Adipocyte (in vitro differentiated cells): ENCODE data around the gene HMGXB3.

ENCODE experiments used
- DNase-seq: peaks from one replicate; pipeline ENCODE4 v3.0.0-alpha.2; 2015; ENCODE audit warnings: low read depth
- H3K27me3 ChIP-seq: replicated peaks from 2 replicates; pipeline ENCODE4 v1.7.0; 2013; ENCODE audit warnings: mild to moderate bottlenecking, low read length, moderate library complexity; ENCODE audit not compliant: control insufficient read depth, insufficient read depth
- H3K36me3 ChIP-seq: 2 replicates; pipeline ENCODE4 v1.7.0; 2013; ENCODE audit warnings: low read length, mild to moderate bottlenecking, moderate library complexity; ENCODE audit not compliant: control insufficient read depth, insufficient read depth, severe bottlenecking
- H3K4me1 ChIP-seq: 2 replicates; pipeline ENCODE4 v1.7.0; 2013; ENCODE audit warnings: mild to moderate bottlenecking, low read length, moderate library complexity; ENCODE audit not compliant: control insufficient read depth, insufficient read depth
- H3K4me3 ChIP-seq: 2 replicates; pipeline ENCODE4 v1.7.0; 2013; ENCODE audit warnings: mild to moderate bottlenecking, low read length, moderate library complexity
- H3K9ac ChIP-seq: 2 replicates; pipeline ENCODE4 v1.7.0; 2013; ENCODE audit warnings: mild to moderate bottlenecking, low read length, moderate library complexity
- H3K9me3 ChIP-seq: 2 replicates; pipeline ENCODE4 v1.7.0; 2013; ENCODE audit warnings: mild to moderate bottlenecking, low read length, moderate library complexity; ENCODE audit not compliant: control insufficient read depth

Gene HMGXB3

GRCh38 chr5:150064681-150065220 lies 64.2 kb downstream of the HMGXB3 start:
- DNase-seq, result no peak
- Histone ChIP-seq H3K27me3 (no peaks in the 10 kb centered on the region), H3K4me3 (no peak overlapping the region), H3K36me3 (no peaks in the 10 kb centered on the region), H3K4me1 (peaks cover 25% of the 10 kb centered on the region), H3K9me3 (no peaks in the 10 kb centered on the region), H3K9ac (no peak overlapping the region)

- Histone ChIP-seq H3K36me3 (no peaks in the 10 kb centered on the region), H3K4me1 (peaks cover 25% of the 10 kb centered on the region), H3K9ac (peak overlapping the region; percentile 4), H3K9me3 (no peaks in the 10 kb centered on the region), H3K4me3 (no peak overlapping the region), H3K27me3 (no peaks in the 10 kb centered on the region)
- peak; percentile 30 for DNase-seq
Observed at GRCh38 chr5:150065346-150065745, 64.8 kb downstream of the HMGXB3 start.

GRCh38 chr5:150065886-150066285 lies 65.3 kb downstream of the HMGXB3 start:
- Histone ChIP-seq H3K36me3 (no peaks in the 10 kb centered on the region), H3K4me3 (no peak overlapping the region)
- no peak for DNase-seq

GRCh38 chr5:150066436-150066835 lies 65.9 kb downstream of the HMGXB3 start:
- no peak overlapping the region for H3K9ac ChIP-seq
- H3K36me3 ChIP-seq, result no peaks in the 10 kb centered on the region
- no peak for DNase-seq
- no peak overlapping the region for H3K4me3 ChIP-seq
- H3K4me1 ChIP-seq, result peaks cover 25% of the 10 kb centered on the region
- no peaks in the 10 kb centered on the region for H3K9me3 ChIP-seq
- H3K27me3 ChIP-seq, result no peaks in the 10 kb centered on the region

More at GRCh38 chr5:150065886-150066285, 65.3 kb downstream of the HMGXB3 start:
- Histone ChIP-seq H3K4me1 (peaks cover 25% of the 10 kb centered on the region), H3K9me3 (no peaks in the 10 kb centered on the region), H3K27me3 (no peaks in the 10 kb centered on the region), H3K9ac (no peak overlapping the region)

- Histone ChIP-seq H3K9me3 (no peaks in the 10 kb centered on the region), H3K36me3 (no peaks in the 10 kb centered on the region), H3K4me3 (no peak overlapping the region), H3K4me1 (peaks cover 25% of the 10 kb centered on the region), H3K27me3 (no peaks in the 10 kb centered on the region), H3K9ac (no peak overlapping the region)
- DNase-seq, result peak; percentile 52
Observed at GRCh38 chr5:150066901-150067396, 66.4 kb downstream of the HMGXB3 start.

GRCh38 chr5:150067405-150067960 lies 66.9 kb downstream of the HMGXB3 start:
- no peaks in the 10 kb centered on the region for H3K27me3 ChIP-seq
- H3K9me3 ChIP-seq, result no peaks in the 10 kb centered on the region
- no peak overlapping the region for H3K9ac ChIP-seq
- no peaks in the 10 kb centered on the region for H3K36me3 ChIP-seq
- DNase-seq, result no peak
- peaks cover 25% of the 10 kb centered on the region for H3K4me1 ChIP-seq
- H3K4me3 ChIP-seq, result no peak overlapping the region

- no peak overlapping the region for H3K4me3 ChIP-seq
- no peak for DNase-seq
- peaks cover 3% of the 10 kb centered on the region for H3K9me3 ChIP-seq
- H3K36me3 ChIP-seq, result no peaks in the 10 kb centered on the region
- H3K27me3 ChIP-seq, result no peaks in the 10 kb centered on the region
- H3K9ac ChIP-seq, result no peak overlapping the region
- peaks cover 25% of the 10 kb centered on the region for H3K4me1 ChIP-seq
Observed at GRCh38 chr5:150068071-150068470, 67.5 kb downstream of the HMGXB3 start.

GRCh38 chr5:150068472-150068871 lies 67.9 kb downstream of the HMGXB3 start:
- no peaks in the 10 kb centered on the region for H3K36me3 ChIP-seq
- peaks cover 25% of the 10 kb centered on the region for H3K4me1 ChIP-seq
- DNase-seq, result no peak
- no peak overlapping the region for H3K4me3 ChIP-seq
- H3K9me3 ChIP-seq, result peaks cover 7% of the 10 kb centered on the region
- no peaks in the 10 kb centered on the region for H3K27me3 ChIP-seq
- no peak overlapping the region for H3K9ac ChIP-seq

- Histone ChIP-seq H3K9ac (no peak overlapping the region), H3K4me1 (peaks cover 25% of the 10 kb centered on the region), H3K9me3 (peaks cover 9% of the 10 kb centered on the region), H3K27me3 (no peaks in the 10 kb centered on the region), H3K4me3 (no peak overlapping the region), H3K36me3 (no peaks in the 10 kb centered on the region)
- no peak for DNase-seq
Observed at GRCh38 chr5:150068961-150069645, 68.6 kb downstream of the HMGXB3 start.

- Histone ChIP-seq H3K9me3 (peaks cover 9% of the 10 kb centered on the region), H3K27me3 (no peaks in the 10 kb centered on the region), H3K4me1 (peaks cover 22% of the 10 kb centered on the region), H3K4me3 (no peak overlapping the region), H3K9ac (no peak overlapping the region), H3K36me3 (no peaks in the 10 kb centered on the region)
- DNase-seq, result no peak
Observed at GRCh38 chr5:150069672-150070627, 69.4 kb downstream of the HMGXB3 start.

GRCh38 chr5:150070821-150071220 lies 70.3 kb downstream of the HMGXB3 start:
- no peak for DNase-seq
- Histone ChIP-seq H3K4me3 (no peak overlapping the region), H3K9me3 (peaks cover 9% of the 10 kb centered on the region), H3K27me3 (no peaks in the 10 kb centered on the region), H3K9ac (no peak overlapping the region), H3K4me1 (peaks cover 14% of the 10 kb centered on the region), H3K36me3 (no peaks in the 10 kb centered on the region)
